Astrocyte (in vitro differentiated cells and primary cell): ENCODE results near the gene IFNA6. TPM values are rescaled to one million over a fixed set of nuclear protein-coding genes. Genes with fewer than 3 reads are reported as not detected.

Experiments
- DNase-seq: peaks from one replicate; pipeline ENCODE4 v3.0.0-alpha.2; 2010; ENCODE audit warnings: low read depth
- FAIRE-seq: peaks from 2 replicates; lab custom pipeline; 2011; peaks lifted over from hg19 to GRCh38; lab: Jason Lieb, UNC
- H2AFZ ChIP-seq: 2 replicates; pipeline ENCODE4 v1.6.0; 2012; ENCODE audit warnings: low read depth, low read length, inconsistent platforms
- H3K27ac ChIP-seq: 2 replicates; pipeline ENCODE4 v1.5.1; 2011; ENCODE audit warnings: low read depth, low read length, inconsistent platforms
- H3K27me3 ChIP-seq: 2 replicates; pipeline ENCODE4 v1.6.0; 2011; ENCODE audit warnings: low read length, inconsistent platforms; ENCODE audit not compliant: insufficient read depth
- H3K36me3 ChIP-seq: 2 replicates; pipeline ENCODE4 v1.5.1; 2011; ENCODE audit warnings: low read length, inconsistent platforms; ENCODE audit not compliant: insufficient read depth
- H3K4me1 ChIP-seq: 2 replicates; pipeline ENCODE4 v1.5.1; 2011; ENCODE audit warnings: low read length, inconsistent platforms; ENCODE audit not compliant: insufficient read depth
- H3K4me2 ChIP-seq: 2 replicates; pipeline ENCODE4 v1.6.0; 2012; ENCODE audit warnings: low read length, inconsistent platforms
- H3K4me3 ChIP-seq: 2 replicates; pipeline ENCODE4 v1.5.1; 2011; ENCODE audit warnings: low read depth, mild to moderate bottlenecking, low read length, inconsistent platforms; ENCODE audit not compliant: insufficient read depth
- H3K79me2 ChIP-seq: 2 replicates; pipeline ENCODE4 v1.6.0; 2012; ENCODE audit warnings: mild to moderate bottlenecking, low read length, inconsistent platforms; ENCODE audit not compliant: insufficient read depth
- H3K9ac ChIP-seq: 2 replicates; pipeline ENCODE4 v1.6.0; 2012; ENCODE audit warnings: mild to moderate bottlenecking, low read length, inconsistent platforms
- H3K9me3 ChIP-seq: 2 replicates; pipeline ENCODE4 v1.5.1; 2012; ENCODE audit warnings: low read depth, mild to moderate bottlenecking, low read length, inconsistent platforms; ENCODE audit not compliant: insufficient read depth
- H4K20me1 ChIP-seq: 2 replicates; pipeline ENCODE4 v1.6.0; 2012; ENCODE audit warnings: low read length, inconsistent platforms; ENCODE audit not compliant: insufficient read depth
- H3K27ac Mint-ChIP-seq: one replicate; pipeline ENCODE4 v1.8.0; 2021; ENCODE audit warnings: mild to moderate bottlenecking, mixed read lengths; ENCODE audit not compliant: unreplicated experiment
- H3K27me3 Mint-ChIP-seq: one replicate; pipeline ENCODE4 v1.8.0; 2021; ENCODE audit warnings: low read depth, mixed read lengths; ENCODE audit not compliant: unreplicated experiment
- H3K36me3 Mint-ChIP-seq: one replicate; pipeline ENCODE4 v1.8.0; 2021; ENCODE audit warnings: low read depth, mixed read lengths; ENCODE audit not compliant: unreplicated experiment
- H3K4me1 Mint-ChIP-seq: one replicate; pipeline ENCODE4 v1.8.0; 2021; ENCODE audit warnings: low read depth, mixed read lengths; ENCODE audit not compliant: unreplicated experiment
- H3K4me3 Mint-ChIP-seq: one replicate; pipeline ENCODE4 v1.8.0; 2021; ENCODE audit warnings: mild to moderate bottlenecking, moderate library complexity, mixed read lengths; ENCODE audit not compliant: unreplicated experiment
- H3K9me3 Mint-ChIP-seq: one replicate; pipeline ENCODE4 v1.8.0; 2021; ENCODE audit warnings: mild to moderate bottlenecking, mixed read lengths; ENCODE audit not compliant: unreplicated experiment
- EZH2 ChIP-seq: IDR thresholded peaks from 2 replicates; pipeline ENCODE4 v1.6.1; 2012; ENCODE audit warnings: mild to moderate bottlenecking, low read length, inconsistent platforms; ENCODE audit not compliant: insufficient read depth
- total RNA-seq: library from RNA; stranded (reverse); gene quantifications from 2 replicates; pipeline ENCODE4 v1.2.1, GENCODE V29; 2021
- TF ChIP-seq, protein P1 (sequence below): IDR thresholded peaks from 2 replicates; pipeline ENCODE4 v1.5.1; 2011; ENCODE audit warnings: low read depth, mild to moderate bottlenecking, inconsistent platforms, low read length, moderate library complexity; ENCODE audit not compliant: insufficient read depth

Gene IFNA6
- total RNA-seq, 1 donor from 2014 or later, result not detected

DNA sequence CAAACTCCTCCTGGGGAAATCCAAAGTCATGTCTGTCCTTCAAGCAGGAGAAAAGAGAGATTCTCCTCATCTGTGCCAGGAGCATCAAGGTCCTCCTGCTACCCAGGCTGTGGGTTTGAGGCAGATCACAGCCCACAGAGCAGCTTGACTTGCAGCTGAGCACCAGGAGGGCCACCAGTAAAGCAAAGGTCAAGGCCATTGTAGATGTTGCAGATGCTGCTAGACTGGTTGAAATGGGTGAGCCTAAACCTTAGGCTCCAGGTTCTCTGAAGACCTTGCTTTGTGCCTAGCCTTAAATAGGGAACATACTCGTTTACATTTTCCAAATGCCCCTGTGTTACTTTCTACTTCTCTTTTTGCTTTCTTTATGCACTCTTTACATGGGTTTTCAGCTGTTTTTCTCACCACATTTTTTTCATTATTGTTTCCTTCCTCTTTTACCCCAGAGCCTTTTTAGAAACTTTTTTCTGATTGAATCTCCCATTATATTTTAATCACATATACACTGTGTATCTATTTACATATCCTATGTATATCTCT, 34.5 kb upstream of the IFNA6 start, which contains the start of gene IFNA2:
Gene IFNA2, minus strand, starts transcription at position 268 of the 540 bp plus-strand sequence. Its CDS starts 69 bp downstream, at position 199.
- Histone ChIP-seq H4K20me1 (no peaks in the 10 kb centered on the region), H3K4me2 (no peak within 1 kb of the TSS), H2AFZ (no peak within 1 kb of the TSS), H3K9ac (no peak within 1 kb of the TSS), H3K4me1 (no peaks in the 10 kb centered on the region), H3K9me3 (no peaks in the 10 kb centered on the region), H3K4me3 (no peak within 1 kb of the TSS), H3K27me3 (peaks cover 9% of the 10 kb centered on the region), H3K27ac (no peak within 1 kb of the TSS), H3K79me2 (no peaks in the 10 kb centered on the region), H3K36me3 (no peaks in the 10 kb centered on the region)
- no peak for TF ChIP-seq EZH2
- TF ChIP-seq, protein P1, sequence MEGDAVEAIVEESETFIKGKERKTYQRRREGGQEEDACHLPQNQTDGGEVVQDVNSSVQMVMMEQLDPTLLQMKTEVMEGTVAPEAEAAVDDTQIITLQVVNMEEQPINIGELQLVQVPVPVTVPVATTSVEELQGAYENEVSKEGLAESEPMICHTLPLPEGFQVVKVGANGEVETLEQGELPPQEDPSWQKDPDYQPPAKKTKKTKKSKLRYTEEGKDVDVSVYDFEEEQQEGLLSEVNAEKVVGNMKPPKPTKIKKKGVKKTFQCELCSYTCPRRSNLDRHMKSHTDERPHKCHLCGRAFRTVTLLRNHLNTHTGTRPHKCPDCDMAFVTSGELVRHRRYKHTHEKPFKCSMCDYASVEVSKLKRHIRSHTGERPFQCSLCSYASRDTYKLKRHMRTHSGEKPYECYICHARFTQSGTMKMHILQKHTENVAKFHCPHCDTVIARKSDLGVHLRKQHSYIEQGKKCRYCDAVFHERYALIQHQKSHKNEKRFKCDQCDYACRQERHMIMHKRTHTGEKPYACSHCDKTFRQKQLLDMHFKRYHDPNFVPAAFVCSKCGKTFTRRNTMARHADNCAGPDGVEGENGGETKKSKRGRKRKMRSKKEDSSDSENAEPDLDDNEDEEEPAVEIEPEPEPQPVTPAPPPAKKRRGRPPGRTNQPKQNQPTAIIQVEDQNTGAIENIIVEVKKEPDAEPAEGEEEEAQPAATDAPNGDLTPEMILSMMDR, result no peak
- Mint-ChIP-seq H3K27ac (no peak within 1 kb of the TSS), H3K27me3 (peaks cover 7% of the 10 kb centered on the region), H3K4me3 (no peak within 1 kb of the TSS), H3K4me1 (no peaks in the 10 kb centered on the region), H3K9me3 (no peaks in the 10 kb centered on the region), H3K36me3 (no peaks in the 10 kb centered on the region)
- FAIRE-seq, result no peak
- no peak for DNase-seq

DNA sequence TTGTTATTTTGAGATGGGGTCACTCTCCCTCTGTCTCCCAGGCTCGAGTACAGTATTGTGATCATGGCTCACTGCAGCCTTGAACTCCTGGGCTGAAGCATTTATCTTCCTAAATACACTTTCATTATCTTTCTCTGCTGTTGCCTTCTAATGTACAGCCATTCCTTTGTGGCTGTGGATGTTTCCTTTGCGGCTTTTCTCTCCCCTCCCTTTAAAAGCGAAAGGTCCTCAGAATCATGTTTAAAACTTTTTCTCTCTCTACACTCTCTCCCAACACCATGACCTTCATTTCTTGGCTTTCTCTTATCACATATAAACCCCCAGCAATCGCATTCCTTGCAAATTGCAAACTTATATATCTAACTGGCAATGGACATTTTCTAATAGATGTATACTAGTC, 32.9 kb upstream of the IFNA6 start:
- H3K27me3 ChIP-seq, result peaks cover 12% of the 10 kb centered on the region
- FAIRE-seq (no peak), DNase-seq (no peak)
- H3K4me1 ChIP-seq, result no peaks in the 10 kb centered on the region
- H3K9ac ChIP-seq, result no peak overlapping the region
- H3K9me3 Mint-ChIP-seq, result no peaks in the 10 kb centered on the region
- H2AFZ ChIP-seq, result no peak overlapping the region
- no peaks in the 10 kb centered on the region for H3K4me1 Mint-ChIP-seq
- H3K79me2 ChIP-seq, result no peaks in the 10 kb centered on the region
- no peak overlapping the region for H3K4me3 ChIP-seq
- no peak overlapping the region for H3K27ac Mint-ChIP-seq
- no peaks in the 10 kb centered on the region for H4K20me1 ChIP-seq
- no peaks in the 10 kb centered on the region for H3K36me3 Mint-ChIP-seq
- no peak overlapping the region for H3K4me3 Mint-ChIP-seq
- H3K4me2 ChIP-seq, result no peak overlapping the region
- H3K27me3 Mint-ChIP-seq, result peaks cover 7% of the 10 kb centered on the region
- no peaks in the 10 kb centered on the region for H3K9me3 ChIP-seq
- H3K36me3 ChIP-seq, result no peaks in the 10 kb centered on the region
- TF ChIP-seq, protein P1, result no peak
- no peak for TF ChIP-seq EZH2
- no peak overlapping the region for H3K27ac ChIP-seq
